ENCODE measurements around the gene GLI1.
"Not testable (repeated sequence)": the region's sequence is repeated elsewhere in the genome, so short reads cannot be mapped to it uniquely, and the experiment has no call there.

GLI1 gene

DNA sequence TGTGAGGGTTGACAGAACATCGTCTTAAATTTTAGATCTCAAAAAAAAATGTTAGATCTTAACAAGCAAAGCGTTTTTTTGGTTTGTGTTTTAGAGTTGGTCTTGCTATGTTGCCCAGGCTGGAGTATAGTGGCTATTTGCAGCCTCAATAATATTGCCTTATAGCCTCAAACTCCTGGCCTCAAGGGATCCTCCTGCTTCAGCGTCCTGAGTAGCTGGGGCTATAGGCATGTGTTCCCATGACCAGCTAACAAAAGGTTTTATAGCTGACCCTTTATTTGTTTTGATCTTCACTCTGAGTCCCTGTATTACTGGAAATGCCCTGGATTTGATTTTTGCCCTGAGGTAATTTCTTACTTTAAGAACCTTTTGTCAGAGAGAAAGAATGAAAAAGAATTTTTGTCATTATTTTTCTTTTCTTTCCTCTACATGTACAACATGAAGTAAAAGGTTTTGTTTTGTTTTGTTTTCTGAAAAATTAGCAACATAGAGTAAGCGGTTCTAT is 19.8 kb upstream of the GLI1 start:
- FAIRE-seq (no peak), DNase-seq (ENCODE audit: insufficient read length, low spot score) (no peak)

DNA sequence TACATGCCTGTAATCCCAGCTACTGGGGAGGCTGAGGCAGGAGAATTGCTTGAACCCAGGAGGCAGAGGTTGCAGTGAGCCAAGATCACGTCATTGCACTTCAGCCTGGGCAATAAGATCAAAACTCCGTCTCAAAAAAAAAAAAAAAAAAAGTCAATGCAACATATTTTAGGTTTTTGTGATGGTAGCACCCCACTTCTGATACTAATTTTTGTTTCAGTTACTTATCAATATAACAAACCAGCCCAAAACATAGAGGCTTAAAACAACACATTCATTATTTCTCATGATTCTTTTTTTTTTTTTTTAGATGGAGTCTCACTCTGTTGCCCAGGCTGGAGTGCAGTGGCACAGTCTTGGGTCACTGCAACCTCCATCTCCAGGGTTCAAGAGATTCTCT is 18.2 kb upstream of the GLI1 start:
- not testable (repeated sequence) for FAIRE-seq; DNase-seq (ENCODE audit: insufficient read length, low spot score)

DNA sequence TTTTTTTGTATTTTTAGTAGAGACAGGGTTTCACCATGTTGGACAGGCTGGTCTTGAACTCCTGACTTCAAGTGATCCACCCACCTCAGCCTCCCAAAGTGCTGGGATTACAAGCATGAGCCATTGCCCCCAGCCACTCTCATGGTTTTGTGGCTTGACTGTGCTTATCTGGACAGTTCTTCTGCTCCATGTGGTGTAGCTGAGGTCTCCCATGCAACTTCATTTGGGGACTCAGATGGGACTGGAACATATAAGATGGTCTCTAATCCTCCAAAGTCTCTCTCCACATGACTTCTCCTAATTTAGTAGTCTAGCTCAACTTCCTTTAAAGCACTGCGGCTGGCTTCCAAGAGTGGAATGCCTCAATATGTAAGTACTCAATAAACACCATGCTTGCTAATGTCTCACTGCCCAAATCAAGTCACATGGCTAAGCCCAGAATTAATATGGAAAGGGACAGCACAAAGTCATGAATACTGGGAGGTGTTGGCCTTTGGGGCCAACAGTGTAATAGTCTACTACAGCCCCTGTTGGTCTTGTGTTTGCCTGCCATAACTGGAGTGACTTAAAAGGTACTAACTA is 17.6 kb upstream of the GLI1 start:
- no peak for FAIRE-seq

DNA sequence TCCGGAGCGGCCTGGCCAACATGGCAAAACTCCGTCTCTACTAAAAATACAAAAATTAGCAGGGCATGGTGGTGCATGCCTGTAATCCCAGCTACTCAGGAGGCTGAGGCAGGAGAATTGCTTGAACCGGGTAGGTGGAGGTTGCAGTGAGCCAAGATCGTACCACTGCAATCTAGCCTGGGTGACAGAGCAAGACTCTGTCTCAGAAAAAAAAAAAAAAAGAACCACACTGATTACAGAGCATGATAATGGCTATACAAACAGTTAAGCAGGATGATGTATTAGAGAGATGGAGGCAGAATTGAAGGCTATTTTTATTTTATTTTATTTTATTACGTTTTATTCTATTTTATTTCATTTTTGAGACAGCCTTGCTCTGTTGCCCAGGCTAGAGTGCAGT is 15.2 kb upstream of the GLI1 start:
- not testable (repeated sequence) for FAIRE-seq

More for the DNA sequence above, 17.6 kb upstream of the GLI1 start:
- no peak for DNase-seq (ENCODE audit: insufficient read length, low spot score)

DNA sequence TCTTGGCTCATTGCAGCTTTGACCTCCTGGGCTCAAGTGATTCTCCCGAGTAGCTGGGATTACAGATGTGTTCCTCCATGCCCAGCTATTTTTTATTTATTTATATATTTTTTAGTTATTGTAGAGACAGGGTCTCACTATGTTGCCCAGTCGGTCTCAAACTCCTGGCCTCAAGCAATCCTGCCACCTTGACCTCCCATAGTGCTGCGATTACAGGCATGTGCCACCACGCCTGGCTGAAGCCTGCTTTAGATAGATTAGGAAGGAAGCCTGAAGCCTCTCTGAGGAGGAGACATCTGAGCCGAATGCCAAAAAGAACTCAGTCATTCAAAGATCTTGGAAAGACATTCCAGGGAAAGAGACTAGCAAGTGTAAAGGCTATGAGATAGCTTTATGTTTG is 14.8 kb upstream of the GLI1 start:
- FAIRE-seq = no peak

More for the DNA sequence above, 15.2 kb upstream of the GLI1 start:
- DNase-seq (ENCODE audit: insufficient read length, low spot score) = not testable (repeated sequence)

DNA sequence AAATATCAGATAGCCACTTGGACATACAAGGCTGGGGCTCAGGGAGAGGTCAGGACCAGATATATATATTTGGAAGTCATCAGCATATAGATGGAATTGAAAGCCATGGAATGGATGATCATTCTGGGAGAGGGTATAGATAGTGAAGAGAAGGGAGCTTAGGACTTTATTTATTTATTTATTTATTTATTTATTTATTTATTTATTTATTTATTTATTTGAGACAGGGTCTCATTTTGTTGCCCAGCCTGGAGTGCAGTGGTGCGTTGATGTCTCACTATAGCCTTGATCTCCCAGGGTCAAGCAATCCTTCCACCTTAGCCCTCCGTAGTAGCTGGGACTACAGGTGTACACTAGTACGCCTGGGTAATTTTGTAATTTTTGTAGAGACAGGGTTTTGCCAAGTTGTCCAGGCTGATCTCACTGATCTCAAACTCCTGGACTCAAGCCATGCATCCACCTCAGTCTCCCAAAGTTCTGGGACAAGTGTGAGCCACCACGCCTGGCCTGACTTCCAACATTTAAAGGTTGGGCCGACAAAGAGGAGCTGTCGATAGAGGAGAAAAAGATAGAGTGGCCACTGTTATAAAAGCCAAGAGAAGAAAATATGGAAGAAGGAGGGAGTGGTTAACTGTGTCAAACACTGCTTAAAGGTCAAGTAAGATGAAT is 13.2 kb upstream of the GLI1 start:
- DNase-seq (ENCODE audit: insufficient read length, low spot score) = no peak
- no peak for FAIRE-seq

More for the DNA sequence above, 14.8 kb upstream of the GLI1 start:
- no peak for DNase-seq (ENCODE audit: insufficient read length, low spot score)

DNA sequence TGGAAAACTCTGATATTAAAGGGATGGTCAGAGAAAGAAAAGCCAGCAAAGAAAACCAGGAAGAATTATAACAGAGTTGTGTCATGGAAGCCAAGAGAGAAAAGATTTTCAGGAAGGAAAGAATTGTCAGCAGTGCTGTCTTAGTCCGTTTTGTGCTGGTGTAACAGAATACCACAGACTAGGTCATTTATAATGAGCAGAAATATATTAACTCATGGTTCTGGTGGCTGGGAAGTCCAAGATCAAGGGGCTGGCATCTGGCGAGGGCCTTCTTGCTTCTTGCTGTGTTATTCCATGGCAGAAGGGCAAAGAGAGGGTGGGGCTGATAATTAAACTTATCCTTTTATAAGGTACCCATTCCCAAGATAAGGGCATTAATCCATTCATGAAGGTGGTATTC is 10.9 kb upstream of the GLI1 start:
- DNase-seq (ENCODE audit: insufficient read length, low spot score) (no peak), FAIRE-seq (no peak)

DNA sequence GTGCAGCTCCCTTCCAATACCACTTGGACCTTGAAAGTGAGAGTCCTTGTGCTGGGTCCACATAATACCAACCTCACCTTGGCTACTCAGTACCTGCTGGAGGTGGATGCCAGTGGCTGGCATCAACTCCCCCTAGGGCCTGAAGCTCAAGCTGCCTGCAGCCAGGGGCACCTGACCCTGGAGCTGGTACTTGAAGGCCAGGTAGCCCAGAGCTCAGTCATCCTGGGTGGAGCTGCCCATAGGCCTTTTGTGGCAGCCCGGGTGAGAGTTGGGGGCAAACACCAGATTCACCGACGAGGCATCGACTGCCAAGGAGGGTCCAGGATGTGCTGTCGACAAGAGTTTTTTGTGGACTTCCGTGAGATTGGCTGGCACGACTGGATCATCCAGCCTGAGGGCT is 10.2 kb upstream of the GLI1 start:
- DNase-seq (ENCODE audit: insufficient read length, low spot score) (no peak), FAIRE-seq (no peak)

DNA sequence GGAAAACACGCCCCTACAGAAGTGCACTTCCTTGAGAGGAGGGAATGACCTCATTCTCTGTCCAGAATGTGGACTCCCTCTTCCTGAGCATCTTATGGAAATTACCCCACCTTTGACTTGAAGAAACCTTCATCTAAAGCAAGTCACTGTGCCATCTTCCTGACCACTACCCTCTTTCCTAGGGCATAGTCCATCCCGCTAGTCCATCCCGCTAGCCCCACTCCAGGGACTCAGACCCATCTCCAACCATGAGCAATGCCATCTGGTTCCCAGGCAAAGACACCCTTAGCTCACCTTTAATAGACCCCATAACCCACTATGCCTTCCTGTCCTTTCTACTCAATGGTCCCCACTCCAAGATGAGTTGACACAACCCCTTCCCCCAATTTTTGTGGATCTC is 9.5 kb upstream of the GLI1 start:
- FAIRE-seq (no peak), DNase-seq (ENCODE audit: insufficient read length, low spot score) (no peak)

DNA sequence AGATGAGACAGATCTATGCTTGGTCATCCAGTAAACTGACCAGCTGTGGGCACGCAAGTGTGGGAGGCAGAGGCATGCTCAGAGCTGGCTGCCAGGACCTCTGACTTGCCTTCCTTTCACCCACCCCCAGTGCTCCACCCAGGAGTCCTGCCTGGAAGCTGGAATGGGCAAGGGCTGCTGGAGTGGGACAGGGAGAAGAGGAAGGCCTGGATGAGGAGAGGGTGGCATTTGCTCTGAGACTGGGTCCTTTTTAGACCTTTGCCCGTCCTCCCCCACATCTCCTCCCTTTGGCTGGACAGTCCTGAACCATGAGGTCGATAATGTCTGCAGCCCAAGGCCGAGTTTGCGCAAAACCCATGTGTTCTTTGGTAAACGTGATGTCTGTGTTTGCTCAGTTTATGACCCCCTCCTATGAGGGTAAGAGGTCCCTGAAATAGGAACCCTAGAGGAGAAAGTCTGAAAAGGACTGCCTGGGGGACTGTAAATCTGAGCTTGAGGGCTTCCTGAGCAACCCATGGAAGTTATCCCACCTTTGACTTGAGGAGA is 8.3 kb upstream of the GLI1 start:
- FAIRE-seq = no peak
- no peak for DNase-seq (ENCODE audit: insufficient read length, low spot score)

DNA sequence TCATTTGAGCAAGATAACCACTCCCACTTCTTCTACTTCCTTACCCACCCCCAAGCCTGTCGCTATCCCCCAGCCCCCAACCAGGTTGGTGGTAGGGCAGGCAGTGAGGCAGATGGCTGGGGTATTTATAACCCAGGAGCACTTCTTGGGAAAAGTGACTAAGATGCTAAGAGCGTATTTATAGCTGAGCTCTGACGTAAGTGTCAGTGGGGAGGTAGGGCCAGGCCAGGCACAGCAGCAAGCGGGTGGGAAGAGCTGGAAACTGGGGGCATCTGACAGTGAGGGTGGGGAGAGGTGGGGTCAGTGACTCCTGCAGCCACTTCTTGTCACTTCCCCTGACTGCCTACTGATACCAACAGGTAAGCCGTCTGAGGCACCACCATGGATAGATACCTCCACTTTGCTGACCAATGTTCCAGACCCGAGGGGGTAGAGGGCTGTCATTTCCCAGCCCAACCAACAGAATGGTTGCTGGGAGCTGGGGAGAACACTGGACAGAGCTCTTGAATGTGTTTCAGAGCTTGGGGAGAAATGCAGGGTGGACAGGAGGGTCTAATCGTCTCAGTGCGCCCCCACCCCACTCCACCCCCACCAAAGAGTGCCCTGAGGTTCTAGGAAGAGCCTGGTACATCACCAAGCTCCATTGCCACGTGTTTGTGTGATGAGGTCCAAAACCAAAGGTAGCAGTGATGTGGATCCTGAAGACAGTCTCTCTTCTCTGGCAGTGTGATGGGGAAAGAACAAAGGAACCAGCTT is 7.2 kb upstream of the GLI1 start:
- DNase-seq (ENCODE audit: insufficient read length, low spot score) = peak; percentile 36
- FAIRE-seq = no peak

DNA sequence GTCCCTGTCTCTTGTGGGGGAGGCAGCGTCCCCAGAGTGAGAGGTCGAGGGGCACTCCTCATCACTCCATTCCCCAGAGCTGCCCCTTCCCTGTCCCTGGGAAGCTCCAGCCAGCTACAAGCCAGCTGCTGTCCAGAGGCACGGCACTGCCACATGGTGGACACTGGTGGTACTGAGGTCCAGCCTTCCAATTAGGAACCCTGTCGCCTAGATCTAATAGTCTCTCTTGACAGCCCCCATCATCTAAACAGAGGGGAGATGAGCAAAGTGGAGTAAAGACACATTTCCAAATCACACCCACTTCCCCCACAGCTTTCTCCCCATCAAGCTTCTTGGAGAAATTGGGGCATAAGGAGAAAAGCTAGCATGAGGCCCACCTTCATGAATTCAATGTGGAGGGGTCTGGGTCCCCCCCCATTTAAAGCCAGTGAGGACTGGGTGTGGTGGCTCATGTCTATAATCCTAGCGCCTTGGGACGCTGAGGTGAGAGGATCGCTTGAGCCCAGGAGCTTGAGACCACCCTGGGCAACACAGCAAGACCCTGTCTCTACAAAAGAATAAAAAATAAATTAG is 6.6 kb upstream of the GLI1 start:
- FAIRE-seq (peak; percentile 23), DNase-seq (ENCODE audit: insufficient read length, low spot score) (peak; percentile 73)

DNA sequence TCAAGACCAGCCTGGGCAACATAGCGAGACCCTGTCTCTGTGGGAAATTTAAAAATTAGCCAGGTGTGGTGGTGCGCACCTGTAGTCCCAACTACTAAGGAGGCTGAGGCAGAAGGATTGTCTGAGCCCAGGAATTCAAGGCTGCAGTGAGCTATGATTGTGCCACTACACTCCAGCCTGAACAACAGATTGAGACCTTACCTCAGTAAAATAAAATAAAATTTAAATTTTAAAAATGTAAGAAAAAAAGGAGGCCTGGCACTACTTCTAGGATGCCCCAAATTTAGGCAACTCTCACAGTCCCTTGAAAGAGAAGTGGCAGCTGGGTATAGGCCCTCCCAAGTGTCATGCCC is 5.4 kb upstream of the GLI1 start:
- no peak for DNase-seq (ENCODE audit: insufficient read length, low spot score)
- FAIRE-seq = no peak

DNA sequence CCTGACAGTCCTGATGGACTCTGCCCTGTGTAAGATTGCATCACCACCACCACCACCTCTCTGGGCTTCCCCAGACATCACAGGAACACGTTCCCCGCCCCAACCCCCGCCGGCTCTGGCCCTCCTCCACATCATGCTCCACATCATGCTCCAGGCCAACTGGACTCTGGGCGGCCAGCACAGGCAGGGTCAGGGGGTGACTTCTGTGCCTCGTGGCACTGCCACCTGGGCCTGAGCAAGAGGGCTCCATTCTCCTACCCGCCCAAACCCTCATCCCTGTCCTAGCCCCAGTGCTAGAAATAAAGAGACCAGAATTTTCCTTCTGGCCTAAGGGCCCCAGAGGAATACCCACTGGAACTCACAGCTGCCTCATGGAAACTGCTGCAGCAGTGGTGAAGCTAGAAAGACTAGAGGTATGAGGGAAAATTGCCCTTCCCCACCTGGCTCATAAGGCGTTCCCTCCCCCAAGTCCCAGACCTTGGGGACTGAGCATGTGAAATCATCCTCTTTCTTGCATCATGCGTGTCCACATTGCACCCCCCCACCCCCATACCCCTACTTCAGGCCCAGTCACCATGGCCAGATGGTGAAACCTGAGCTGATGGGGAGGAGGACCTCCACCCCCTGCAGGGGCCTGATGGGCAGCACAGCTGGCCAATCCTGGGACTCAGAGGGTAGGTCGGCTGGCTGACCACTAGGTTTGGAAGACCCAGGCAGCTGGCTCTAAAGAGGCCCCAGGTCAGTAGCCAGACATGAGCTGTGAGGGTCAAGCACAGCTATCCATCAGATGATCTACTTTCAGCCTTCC is 4.8 kb upstream of the GLI1 start, which contains the start of gene INHBE:
TSS of gene INHBE (plus strand) at position 742 of the 808 bp plus-strand sequence. CDS start 230 bp downstream, outside the sequence.
- no peak for FAIRE-seq
- no peak for DNase-seq (ENCODE audit: insufficient read length, low spot score)

DNA sequence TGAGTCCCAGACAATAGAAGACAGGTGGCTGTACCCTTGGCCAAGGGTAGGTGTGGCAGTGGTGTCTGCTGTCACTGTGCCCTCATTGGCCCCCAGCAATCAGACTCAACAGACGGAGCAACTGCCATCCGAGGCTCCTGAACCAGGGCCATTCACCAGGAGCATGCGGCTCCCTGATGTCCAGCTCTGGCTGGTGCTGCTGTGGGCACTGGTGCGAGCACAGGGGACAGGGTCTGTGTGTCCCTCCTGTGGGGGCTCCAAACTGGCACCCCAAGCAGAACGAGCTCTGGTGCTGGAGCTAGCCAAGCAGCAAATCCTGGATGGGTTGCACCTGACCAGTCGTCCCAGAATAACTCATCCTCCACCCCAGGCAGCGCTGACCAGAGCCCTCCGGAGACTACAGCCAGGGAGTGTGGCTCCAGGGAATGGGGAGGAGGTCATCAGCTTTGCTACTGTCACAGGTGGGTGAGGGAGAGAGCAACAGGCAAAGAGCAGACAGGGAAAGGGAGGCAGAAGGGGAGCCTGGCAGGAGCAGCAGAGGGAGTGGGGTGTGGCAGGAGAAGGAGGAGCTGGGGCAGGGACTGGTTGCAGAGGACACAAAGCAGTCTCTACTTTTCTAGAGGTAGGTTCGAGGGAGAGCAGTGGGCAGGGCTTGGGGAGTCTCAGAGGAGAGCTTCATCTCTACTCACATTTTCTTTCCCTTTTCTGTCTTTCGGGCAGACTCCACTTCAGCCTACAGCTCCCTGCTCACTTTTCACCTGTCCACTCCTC is 4.0 kb upstream of the GLI1 start:
- no peak for DNase-seq (ENCODE audit: insufficient read length, low spot score)
- no peak for FAIRE-seq

DNA sequence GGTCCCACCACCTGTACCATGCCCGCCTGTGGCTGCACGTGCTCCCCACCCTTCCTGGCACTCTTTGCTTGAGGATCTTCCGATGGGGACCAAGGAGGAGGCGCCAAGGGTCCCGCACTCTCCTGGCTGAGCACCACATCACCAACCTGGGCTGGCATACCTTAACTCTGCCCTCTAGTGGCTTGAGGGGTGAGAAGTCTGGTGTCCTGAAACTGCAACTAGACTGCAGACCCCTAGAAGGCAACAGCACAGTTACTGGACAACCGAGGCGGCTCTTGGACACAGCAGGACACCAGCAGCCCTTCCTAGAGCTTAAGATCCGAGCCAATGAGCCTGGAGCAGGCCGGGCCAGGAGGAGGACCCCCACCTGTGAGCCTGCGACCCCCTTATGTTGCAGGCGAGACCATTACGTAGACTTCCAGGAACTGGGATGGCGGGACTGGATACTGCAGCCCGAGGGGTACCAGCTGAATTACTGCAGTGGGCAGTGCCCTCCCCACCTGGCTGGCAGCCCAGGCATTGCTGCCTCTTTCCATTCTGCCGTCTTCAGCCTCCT is 3.4 kb upstream of the GLI1 start:
- peak; percentile 62 for DNase-seq (ENCODE audit: insufficient read length, low spot score)

DNA sequence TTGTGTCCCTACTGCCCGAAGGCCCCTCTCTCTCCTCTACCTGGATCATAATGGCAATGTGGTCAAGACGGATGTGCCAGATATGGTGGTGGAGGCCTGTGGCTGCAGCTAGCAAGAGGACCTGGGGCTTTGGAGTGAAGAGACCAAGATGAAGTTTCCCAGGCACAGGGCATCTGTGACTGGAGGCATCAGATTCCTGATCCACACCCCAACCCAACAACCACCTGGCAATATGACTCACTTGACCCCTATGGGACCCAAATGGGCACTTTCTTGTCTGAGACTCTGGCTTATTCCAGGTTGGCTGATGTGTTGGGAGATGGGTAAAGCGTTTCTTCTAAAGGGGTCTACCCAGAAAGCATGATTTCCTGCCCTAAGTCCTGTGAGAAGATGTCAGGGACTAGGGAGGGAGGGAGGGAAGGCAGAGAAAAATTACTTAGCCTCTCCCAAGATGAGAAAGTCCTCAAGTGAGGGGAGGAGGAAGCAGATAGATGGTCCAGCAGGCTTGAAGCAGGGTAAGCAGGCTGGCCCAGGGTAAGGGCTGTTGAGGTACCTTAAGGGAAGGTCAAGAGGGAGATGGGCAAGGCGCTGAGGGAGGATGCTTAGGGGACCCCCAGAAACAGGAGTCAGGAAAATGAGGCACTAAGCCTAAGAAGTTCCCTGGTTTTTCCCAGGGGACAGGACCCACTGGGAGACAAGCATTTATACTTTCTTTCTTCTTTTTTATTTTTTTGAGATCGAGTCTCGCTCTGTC is 2.7 kb upstream of the GLI1 start:
- no peak for FAIRE-seq
- no peak for DNase-seq (ENCODE audit: insufficient read length, low spot score)

More for the DNA sequence above, 3.4 kb upstream of the GLI1 start:
- FAIRE-seq = no peak

DNA sequence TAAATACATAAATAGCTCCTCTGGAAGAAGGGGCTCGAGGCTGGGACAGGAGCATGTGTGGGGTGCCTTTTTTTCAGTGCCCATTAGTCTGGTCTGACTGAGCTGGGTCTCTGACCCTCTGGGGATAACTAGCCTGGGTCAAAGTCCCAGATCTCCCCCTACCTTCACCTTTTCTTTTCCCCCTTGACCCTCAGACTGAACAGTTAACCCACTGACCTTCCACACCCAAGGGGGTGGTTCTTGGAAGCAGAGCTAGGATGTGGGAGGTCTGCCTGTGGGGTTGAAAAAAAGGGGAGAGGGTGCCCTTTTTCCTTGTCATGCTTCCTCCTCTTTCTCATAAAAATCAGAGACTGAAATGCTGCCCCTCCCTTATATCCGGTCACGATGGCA is 925 bp upstream of the GLI1 start:
- no peak for DNase-seq (ENCODE audit: insufficient read length, low spot score)
- no peak for FAIRE-seq

Measured in HTR-8/SVneo (cell line).